Activated naive CD4-positive, alpha-beta T cell treated with anti-CD3 and anti-CD28 coated beads, Interleukin-2, amount 50 U/mL, for 72 hours (primary cell): Measurements from ENCODE around the gene TEX19. TPM values are rescaled to one million over a fixed set of nuclear protein-coding genes. Genes with fewer than 3 reads are reported as not detected.
"Not testable (repeated sequence)": the region's sequence is repeated elsewhere in the genome, so short reads cannot be mapped to it uniquely, and the experiment has no call there.

ENCODE experiments used
- ATAC-seq, 2 donors: fragments of 150-1000 bp; cut with Tn5 transposase; 2 replicates each; pipeline ENCODE4 v1.10.0; 2021; ENCODE audit warnings: mild to moderate bottlenecking in 2 of 2, moderate library complexity in 2 of 2
- DNase-seq, 2 donors: peaks; one replicate each; pipeline ENCODE4 v3.0.0; 2021 to 2022; ENCODE audit warnings: low spot score in 2 of 2
- H3K27ac Mint-ChIP-seq, 2 donors: one replicate each; pipeline ENCODE4 v1.8.0; 2022; ENCODE audit warnings: mild to moderate bottlenecking in 2 of 2, mixed read lengths in 2 of 2
- H3K36me3 Mint-ChIP-seq, 2 donors: one replicate each; pipeline ENCODE4 v1.8.0; 2022; ENCODE audit warnings: mixed read lengths in 2 of 2
- H3K9me3 Mint-ChIP-seq, 2 donors: one replicate each; pipeline ENCODE4 v1.8.0; 2022; ENCODE audit warnings: mixed read lengths in 2 of 2
- total RNA-seq, 2 donors: library from RNA; stranded (reverse); gene quantifications; one replicate each; pipeline ENCODE4 v1.2.3, GENCODE V29; 2022

The TEX19 gene
- total RNA-seq, 2 donors from 2014 or later, result 0.18 to 0.41 TPM

DNA sequence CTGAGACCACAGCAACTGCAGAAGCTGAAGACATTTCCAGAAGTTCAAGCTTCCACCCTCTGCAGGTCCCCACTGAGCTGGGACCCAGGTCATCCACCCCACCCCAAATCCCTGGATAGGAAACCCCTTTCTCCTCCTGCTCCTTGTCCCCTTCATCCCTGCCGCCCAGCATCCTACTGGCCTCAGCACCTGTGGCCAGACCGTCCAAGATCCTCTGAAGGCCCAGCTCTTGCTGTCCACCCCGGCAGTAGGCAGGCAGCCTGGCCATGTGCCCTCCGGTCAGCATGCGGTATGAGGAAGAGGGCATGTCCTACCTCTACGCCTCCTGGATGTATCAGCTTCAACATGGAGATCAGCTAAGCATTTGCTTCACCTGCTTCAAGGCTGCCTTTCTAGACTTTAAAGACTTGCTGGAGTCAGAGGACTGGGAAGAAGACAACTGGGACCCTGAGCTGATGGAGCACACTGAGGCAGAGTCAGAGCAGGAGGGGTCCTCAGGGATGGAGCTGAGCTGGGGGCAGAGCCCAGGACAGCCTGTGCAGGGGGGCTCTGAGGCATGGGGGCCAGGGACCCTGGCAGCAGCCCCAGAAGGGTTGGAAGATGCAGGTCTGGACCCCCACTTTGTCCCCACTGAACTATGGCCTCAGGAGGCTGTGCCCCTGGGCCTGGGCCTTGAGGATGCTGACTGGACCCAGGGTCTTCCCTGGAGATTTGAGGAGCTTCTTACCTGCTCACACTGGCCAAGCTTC, 3.0 kb downstream of the TEX19 start:
- ATAC-seq, result no peak
- H3K36me3 Mint-ChIP-seq, result no peaks in the 10 kb centered on the region
- H3K9me3 Mint-ChIP-seq, result peaks cover 0 to 5% of the 10 kb centered on the region in 2 donors
- DNase-seq, result no peak
- H3K27ac Mint-ChIP-seq, result peak overlapping the region in 1 of 2 donors; percentile 86

DNA sequence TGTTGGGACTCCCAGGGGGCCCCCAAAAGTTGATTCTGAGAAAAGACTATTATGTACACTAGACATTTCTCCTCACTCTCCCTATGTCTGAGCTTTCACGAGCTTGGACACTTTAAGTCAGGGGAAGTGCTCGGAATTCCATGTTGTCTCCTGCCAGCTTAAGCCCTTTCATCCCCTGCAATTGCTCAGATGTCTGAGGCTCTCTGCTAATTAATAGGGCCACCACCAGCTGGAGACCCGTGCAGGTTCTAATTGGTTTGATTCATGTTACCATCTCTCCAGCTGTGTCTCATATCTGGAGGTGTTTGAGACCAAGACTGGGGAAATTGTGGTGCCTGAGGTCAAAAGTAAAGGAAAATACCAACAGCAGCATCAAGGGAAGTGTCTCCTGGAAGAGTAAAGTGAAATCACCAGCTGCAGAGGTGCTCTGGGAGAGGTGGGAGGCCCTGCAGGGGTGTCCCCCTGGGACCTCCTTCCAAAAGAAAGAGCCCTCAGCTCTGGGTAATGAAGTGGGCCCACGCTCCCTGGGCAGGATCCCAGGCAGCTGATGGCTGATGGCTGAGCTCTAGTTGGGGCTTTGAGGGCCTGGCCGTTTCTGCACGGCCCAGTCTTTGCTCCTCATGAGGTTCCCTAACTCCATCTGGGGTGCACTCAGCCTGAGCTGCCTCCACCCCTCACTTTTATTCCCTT, 6.7 kb downstream of the TEX19 start:
- no peak overlapping the region for H3K27ac Mint-ChIP-seq
- no peaks in the 10 kb centered on the region for H3K36me3 Mint-ChIP-seq
- no peak for ATAC-seq
- no peaks in the 10 kb centered on the region for H3K9me3 Mint-ChIP-seq
- DNase-seq, result no peak

DNA sequence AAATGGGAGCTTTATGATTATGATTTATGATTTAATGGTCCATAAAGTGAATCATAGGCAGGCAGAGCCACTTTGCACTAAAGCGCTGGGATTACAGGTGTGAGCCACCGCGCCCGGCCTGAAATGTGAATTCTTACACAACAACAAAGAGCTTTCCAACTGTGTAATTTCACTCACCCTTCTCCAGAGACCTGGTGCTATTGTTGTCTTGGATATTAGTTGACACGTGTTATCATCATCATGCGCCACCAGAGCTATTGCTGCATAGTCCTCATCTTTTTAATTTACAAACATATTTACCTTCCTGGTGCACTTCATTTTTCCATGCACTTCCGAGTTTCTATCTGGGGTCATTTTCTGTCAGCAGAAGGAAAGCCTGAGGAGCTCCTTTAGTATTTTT, 7.7 kb downstream of the TEX19 start:
- no peaks in the 10 kb centered on the region for H3K9me3 Mint-ChIP-seq
- no peak for DNase-seq
- no peak for ATAC-seq
- no peaks in the 10 kb centered on the region for H3K36me3 Mint-ChIP-seq
- no peak overlapping the region for H3K27ac Mint-ChIP-seq

DNA sequence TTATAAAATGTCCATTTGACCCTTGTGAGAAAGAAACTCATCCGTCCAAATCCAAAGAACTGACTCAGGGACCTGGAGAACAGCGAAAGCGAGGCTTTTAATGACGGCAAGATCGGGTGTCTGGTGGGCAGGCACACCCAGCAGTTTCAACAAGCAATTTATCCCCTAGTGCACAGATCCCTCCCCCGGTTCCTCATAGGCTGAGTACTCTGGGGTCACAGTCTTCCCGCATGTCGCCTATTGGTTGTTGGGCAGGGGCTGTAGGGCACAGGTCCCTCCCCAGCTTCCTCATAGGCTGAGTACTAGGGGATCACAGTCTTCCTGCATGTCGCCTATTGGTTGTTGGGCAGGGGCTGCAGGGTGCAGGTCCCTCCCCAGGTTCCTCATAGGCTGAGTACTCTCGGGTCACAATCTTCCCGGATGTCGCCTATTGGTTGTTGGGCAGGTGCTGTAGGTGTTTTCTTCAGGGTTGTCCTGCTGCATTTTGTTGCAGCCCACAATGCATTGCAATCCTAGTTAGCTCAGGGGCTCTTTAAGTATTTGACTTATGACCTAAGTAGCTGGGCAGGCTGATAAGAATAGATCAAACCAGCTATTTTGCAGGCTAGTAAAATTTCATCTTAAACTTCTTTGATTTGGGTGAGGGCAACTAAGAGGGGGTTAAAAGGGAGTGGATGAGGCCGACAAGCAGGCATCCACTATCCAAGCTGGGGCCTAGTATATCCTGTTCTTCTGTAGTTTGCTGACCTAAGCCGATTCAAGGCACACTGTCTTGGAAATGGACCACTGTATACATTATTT, 8.9 kb downstream of the TEX19 start:
- Mint-ChIP-seq H3K9me3 (no peaks in the 10 kb centered on the region), H3K36me3 (no peaks in the 10 kb centered on the region), H3K27ac (no peak overlapping the region)
- ATAC-seq (peak in 1 of 2 donors; percentile 79), DNase-seq (no peak)

DNA sequence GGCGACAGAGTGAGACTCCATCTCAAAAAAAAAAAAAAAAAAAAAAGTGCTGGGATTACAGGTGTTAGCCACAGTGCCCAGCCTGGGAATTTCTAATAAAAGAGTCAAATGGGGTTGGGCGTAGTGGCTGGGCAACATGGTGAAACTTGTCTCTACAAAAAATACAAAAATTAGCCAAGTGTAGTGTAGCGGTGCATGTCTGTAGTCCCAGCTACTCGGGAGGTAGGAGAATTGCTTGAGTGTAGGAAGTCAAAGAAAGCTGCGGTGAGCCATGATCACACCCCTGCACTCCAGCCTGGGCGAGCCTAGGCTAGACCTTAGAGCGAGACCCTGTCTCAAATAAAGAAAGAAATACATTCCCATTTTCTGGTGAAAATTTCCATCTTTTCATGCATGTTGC, 10.2 kb downstream of the TEX19 start:
- Mint-ChIP-seq H3K36me3 (no peaks in the 10 kb centered on the region), H3K27ac (no peak overlapping the region), H3K9me3 (no peaks in the 10 kb centered on the region)
- DNase-seq, result no peak
- no peak for ATAC-seq

DNA sequence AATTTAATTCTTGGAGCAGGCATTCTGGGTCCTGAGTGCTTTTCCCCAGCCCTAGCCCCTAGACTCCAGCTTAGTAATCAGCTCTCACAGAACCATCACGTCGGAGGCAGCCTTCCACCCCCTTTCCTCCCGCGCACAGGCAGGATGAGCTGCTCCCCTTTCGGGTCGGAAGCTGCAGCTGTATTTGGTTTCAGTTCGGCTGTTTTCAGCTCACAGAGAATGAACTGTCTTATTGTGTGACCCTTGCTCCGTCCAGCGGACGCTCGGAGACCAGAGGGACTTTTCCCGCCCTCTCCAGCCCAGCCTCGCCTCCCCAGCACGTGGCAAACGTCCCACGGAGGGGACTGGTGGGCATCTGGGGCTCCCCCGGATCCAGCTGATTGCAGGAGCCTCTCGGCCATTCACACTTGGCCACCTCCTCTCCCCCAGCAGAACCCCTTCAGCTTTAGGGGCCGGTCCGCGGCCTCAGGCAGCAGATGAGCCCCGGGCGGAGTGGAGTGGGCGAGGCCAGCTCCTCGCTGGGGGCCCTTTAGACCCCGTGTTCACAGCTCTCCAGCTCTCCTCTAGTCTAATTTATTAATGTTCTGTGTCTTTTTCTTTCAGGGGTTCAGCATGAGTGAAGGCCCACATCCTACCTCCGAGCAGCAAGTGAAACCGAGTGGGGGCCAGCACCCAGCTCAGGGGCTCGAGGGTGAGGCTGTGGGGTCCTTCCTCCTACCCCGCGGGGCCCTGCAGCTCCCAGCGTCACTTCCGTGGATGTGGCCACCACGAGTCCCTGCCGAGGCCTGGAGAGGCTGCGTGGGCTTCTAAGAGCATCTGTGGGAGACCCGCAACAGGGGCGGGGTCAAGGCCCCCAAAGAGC, 11.7 kb downstream of the TEX19 start:
- H3K27ac Mint-ChIP-seq, result no peak overlapping the region
- H3K9me3 Mint-ChIP-seq, result no peaks in the 10 kb centered on the region
- DNase-seq, result no peak
- no peaks in the 10 kb centered on the region for H3K36me3 Mint-ChIP-seq
- peak; percentile 56 to 59 for ATAC-seq

DNA sequence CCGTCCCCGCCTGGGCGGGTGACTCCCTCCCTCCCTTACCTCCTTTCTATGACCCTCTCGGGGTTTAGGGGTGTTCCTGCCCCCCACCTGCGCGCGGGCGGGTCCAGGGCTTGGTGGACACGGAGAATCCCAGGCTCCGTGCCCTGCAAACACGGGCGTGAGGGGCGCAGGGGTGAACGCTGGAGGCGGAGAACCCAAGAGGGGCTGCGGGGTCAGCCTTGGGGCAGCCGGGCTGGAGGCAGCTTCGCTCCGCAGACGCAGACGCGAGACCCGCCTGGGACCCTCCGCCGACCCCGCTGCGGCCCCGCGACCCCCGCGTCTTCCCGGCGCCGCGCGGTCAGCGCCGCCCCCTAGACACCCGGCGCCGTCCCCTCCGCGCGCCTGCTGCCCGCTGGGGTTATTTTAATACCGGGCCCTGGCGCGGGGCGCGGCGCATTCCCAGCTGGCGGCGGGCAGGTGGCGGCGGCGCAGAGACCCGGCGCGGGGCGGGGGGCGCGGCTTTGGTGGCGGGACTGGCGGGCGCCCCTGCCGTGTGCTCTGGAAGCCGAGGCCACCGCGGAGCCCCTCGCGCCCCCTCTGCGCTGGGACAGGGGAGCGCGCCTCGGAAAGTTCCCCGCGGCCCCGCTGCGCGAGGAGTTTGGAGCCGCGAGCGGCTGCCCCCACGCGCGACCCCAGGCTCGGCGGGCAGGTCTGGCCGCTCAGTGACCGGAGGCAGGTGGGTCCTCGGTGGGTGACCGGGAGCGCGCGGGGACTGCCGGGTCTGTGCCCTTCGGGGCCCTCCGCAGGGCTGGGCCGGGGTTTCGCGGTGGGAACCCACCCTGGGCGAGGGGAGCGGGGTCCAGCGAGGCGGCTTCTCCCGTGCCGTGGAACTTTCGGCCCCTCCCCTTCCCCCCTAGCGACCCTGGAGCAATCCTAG, 12.5 kb downstream of the TEX19 start, which contains the start of gene UTS2R:
Gene UTS2R (plus strand): TSS at position 433 of the 916 bp plus-strand sequence. CDS start 2,560 bp downstream, outside the sequence.
- Mint-ChIP-seq H3K27ac (no peak within 1 kb of the TSS), H3K36me3 (no peaks in the 10 kb centered on the region), H3K9me3 (no peaks in the 10 kb centered on the region)
- no peak for ATAC-seq
- DNase-seq, result no peak

DNA sequence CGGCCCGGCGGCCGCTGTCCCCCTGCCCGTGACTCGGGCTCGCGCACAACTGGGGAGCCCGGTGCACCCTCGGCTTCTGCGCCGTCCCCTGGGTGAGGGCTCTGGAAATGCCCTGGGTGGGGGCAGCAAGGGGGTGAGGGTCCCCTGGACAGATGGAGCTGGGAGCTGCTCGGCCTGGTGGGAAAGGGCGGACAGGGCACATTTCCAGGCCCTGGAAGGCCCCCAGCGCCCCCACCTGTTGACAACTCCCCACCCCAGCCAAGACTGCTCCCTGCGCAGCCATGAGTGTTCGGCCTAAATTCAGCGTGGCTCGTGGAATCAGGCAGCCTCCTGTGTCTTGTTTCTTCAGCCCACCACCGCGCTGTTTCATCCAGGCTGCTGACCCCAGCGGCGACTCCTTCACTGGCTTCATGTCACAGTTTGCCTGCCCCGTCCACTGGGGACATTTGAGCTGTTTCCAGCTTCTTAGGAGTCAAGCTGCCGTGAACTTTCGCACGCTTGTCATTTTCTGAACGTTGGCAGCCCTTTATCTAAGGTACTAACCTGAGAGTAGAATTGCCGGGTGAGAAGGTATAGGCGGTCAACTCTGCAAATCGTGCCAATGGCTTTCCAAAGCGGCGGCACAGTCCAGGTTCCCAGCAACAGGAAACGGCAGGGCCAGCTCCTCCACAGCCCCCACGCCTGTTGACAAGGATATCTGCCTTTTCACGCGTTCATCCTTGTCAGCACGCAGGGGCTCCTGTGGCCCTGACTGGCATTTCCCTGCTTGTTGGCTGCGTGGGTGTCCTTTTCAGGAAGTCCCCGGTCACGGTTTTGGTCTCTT, 13.4 kb downstream of the TEX19 start:
- no peaks in the 10 kb centered on the region for H3K9me3 Mint-ChIP-seq
- H3K36me3 Mint-ChIP-seq, result no peaks in the 10 kb centered on the region
- DNase-seq, result no peak
- no peak overlapping the region for H3K27ac Mint-ChIP-seq
- ATAC-seq, result no peak

DNA sequence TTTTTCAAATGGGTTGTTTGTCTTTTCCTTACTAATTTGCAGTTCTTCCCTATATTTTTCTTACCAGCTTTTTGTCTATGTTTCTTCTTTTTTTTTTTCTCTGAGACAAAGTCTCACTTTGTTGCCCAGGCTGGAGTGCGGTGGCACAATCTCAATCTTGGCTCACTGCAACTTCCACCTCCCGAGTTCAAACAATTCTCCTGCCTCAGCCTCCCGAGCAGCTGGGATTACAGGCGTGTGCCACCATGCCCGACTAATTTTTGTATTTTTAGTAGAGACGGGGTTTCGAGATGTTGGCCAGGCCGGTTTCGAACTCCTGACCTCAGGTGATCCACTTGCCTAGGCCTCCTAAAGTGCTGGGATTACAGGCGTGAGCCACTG, 14.0 kb downstream of the TEX19 start:
- not testable (repeated sequence) for DNase-seq, ATAC-seq, H3K9me3 Mint-ChIP-seq, H3K36me3 Mint-ChIP-seq
- peak overlapping the region in 1 of 2 donors; percentile 48 for H3K27ac Mint-ChIP-seq

DNA sequence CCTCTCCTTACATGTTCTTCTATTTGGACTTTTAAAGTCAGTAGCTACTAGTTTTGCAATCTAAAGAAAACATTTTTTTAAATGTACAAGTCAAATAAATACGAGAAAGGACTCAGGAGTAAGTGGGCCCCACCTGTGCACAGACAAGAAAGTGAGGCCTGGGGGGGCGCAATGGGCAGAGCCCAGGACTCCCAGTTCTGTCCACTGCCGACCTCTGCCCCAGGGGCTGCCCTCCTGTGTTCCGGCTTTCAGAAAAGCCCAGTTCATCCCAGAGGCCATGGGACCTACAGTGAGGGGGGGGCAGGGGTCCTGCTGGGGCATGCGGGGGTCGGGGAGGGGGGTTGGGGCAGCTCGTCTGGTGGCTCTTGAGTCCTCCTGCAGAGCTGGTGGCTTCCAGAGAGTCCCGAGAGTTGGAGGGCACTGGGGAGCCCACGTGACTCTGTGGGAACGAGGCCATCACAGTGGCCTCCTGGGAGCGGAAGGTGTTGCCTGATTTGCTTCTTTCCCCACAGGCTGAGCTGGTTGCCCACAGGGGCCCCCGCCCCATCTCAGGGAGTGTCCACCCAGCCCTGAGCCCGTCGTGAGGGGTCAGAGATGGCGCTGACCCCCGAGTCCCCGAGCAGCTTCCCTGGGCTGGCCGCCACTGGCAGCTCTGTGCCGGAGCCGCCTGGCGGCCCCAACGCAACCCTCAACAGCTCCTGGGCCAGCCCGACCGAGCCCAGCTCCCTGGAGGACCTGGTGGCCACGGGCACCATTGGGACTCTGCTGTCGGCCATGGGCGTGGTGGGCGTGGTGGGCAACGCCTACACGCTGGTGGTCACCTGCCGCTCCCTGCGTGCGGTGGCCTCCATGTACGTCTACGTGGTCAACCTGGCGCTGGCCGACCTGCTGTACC, 14.9 kb downstream of the TEX19 start:
- no peaks in the 10 kb centered on the region for H3K36me3 Mint-ChIP-seq
- H3K27ac Mint-ChIP-seq, result no peak overlapping the region
- H3K9me3 Mint-ChIP-seq, result no peaks in the 10 kb centered on the region
- DNase-seq (no peak), ATAC-seq (no peak)

DNA sequence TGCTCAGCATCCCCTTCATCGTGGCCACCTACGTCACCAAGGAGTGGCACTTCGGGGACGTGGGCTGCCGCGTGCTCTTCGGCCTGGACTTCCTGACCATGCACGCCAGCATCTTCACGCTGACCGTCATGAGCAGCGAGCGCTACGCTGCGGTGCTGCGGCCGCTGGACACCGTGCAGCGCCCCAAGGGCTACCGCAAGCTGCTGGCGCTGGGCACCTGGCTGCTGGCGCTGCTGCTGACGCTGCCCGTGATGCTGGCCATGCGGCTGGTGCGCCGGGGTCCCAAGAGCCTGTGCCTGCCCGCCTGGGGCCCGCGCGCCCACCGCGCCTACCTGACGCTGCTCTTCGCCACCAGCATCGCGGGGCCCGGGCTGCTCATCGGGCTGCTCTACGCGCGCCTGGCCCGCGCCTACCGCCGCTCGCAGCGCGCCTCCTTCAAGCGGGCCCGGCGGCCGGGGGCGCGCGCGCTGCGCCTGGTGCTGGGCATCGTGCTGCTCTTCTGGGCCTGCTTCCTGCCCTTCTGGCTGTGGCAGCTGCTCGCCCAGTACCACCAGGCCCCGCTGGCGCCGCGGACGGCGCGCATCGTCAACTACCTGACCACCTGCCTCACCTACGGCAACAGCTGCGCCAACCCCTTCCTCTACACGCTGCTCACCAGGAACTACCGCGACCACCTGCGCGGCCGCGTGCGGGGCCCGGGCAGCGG, 15.7 kb downstream of the TEX19 start:
- ATAC-seq (peak in 1 of 2 donors; percentile 10), DNase-seq (no peak)
- no peaks in the 10 kb centered on the region for H3K9me3 Mint-ChIP-seq
- no peaks in the 10 kb centered on the region for H3K36me3 Mint-ChIP-seq
- H3K27ac Mint-ChIP-seq, result no peak overlapping the region

DNA sequence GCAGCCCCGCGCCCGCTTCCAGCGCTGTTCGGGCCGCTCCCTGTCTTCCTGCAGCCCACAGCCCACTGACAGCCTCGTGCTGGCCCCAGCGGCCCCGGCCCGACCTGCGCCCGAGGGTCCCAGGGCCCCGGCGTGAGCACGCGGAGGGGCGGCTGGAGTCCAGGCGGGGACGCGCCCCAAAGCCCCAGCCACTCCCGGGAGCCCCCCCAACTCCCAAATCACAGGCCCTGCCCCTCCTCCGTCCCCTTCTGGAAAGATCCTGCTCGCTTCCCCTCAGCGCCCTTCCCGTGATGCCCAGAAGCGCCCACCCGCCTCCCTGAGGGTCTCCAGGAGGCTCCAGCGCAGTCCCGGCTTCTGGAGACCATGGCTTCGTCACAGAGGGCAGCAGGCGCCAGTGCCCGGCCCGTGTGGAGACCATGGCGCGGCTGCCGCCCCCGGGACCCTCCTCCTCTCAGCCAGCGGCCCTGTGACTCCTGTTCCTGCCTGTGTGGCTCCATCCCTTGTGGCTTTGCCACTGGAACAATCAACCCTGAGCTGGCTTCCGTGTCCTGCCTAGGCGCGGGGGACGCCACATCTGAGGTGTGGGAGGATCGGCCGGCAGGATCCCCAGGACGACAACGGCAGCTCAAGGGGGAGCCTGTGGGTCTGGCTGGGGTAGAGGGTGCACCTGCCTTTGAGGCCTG, 16.5 kb downstream of the TEX19 start:
- ATAC-seq (no peak), DNase-seq (no peak)
- Mint-ChIP-seq H3K27ac (no peak overlapping the region), H3K9me3 (no peaks in the 10 kb centered on the region), H3K36me3 (no peaks in the 10 kb centered on the region)
